Right cardiac atrium (tissue), 5 donors: Measurements from ENCODE around the gene WWOX. TPM values are rescaled to one million over a fixed set of nuclear protein-coding genes. Genes with fewer than 3 reads are reported as not detected.

Source experiments
- ATAC-seq, 2 donors: fragments of 200-7000 bp; cut with Tn5 transposase; one replicate each; pipeline versions ENCODE4 v1.8.0 to v1.9.1; 2020; ENCODE audit warnings: moderate library complexity in 2 of 2, mild to moderate bottlenecking in 1 of 2
- DNase-seq, 3 donors: peaks; one replicate each; pipeline ENCODE4 v3.0.0-alpha.2; 2020
- H3K27ac ChIP-seq: one replicate; pipeline ENCODE4 v1.5.1; 2013; ENCODE audit warnings: mild to moderate bottlenecking, low read length, control low read depth, moderate library complexity
- H3K27me3 ChIP-seq: one replicate; pipeline ENCODE4 v1.6.1; 2013; ENCODE audit not compliant: control insufficient read depth, insufficient read depth
- H3K4me1 ChIP-seq: one replicate; pipeline ENCODE4 v1.6.1; 2013; ENCODE audit warnings: low read length; ENCODE audit not compliant: control insufficient read depth, insufficient read depth
- H3K4me3 ChIP-seq: one replicate; pipeline ENCODE4 v1.5.1; 2013; ENCODE audit warnings: low read length, control low read depth
- H3K9me3 ChIP-seq: one replicate; pipeline ENCODE4 v1.6.1; 2013; ENCODE audit warnings: low read length; ENCODE audit not compliant: control insufficient read depth
- WGBS: extraction: QIAGEN DNeasy Blood & Tissue Kit; methylation state at CpG from one replicate; pipeline ENCODE4 v1.1.7; 2013; 5-methylcytosine and 5-hydroxymethylcytosine counted together
- intact Hi-C, 4 donors: fragments of 100-400 bp; cut with DNase I; formaldehyde crosslinking; loops; one replicate each; pipeline versions ENCODE4 v1.11.0 to v1.14.0; 2022 to 2023
- polyA plus RNA-seq: library from polyadenylated mRNA; stranded (reverse); fragments of 200-250 nt; gene quantifications from one replicate; pipeline ENCODE4 v1.2.3, GENCODE V29; 2013
- total RNA-seq, 4 donors: library from RNA; stranded (reverse); fragmentation: NEBNext Ultra II Directional; extraction: Animal tissue kit (Norgen Biotek cat#: 25700); gene quantifications; one replicate each; pipeline ENCODE4 v1.2.1, GENCODE V29; 2021
- donor health status: healthy with polysubstance abuse.
- donor health status: DM: no; HTN: yes; CAD: no.
- donor health status: DM: no; HTN: no; CAD: no.
- donor health status: DM: no; HTN: yes; CAD: no; lungs with severe emphysema.
- donor health status: DM: yes; HTN: yes; CAD: no.

The WWOX gene
- total and polyA plus RNA-seq, 5 donors = 6.0 to 14.9 (median 13.1) TPM

- WGBS = 97% methylated on average over 3 of the region's 3 CpGs
- Histone ChIP-seq H3K4me3 (no peak overlapping the region), H3K4me1 (no peaks in the 10 kb centered on the region), H3K9me3 (no peaks in the 10 kb centered on the region), H3K27ac (no peak overlapping the region), H3K27me3 (no peaks in the 10 kb centered on the region)
- ATAC-seq (no peak), DNase-seq (no peak)
- intact Hi-C loops = no loop called here
Measured at GRCh38 chr16:79011282-79011681, 911.8 kb downstream of the WWOX start.

GRCh38 chr16:79012671-79013434, 913.4 kb downstream of the WWOX start:
- Histone ChIP-seq H3K27ac (no peak overlapping the region), H3K4me3 (no peak overlapping the region), H3K9me3 (no peaks in the 10 kb centered on the region), H3K27me3 (no peaks in the 10 kb centered on the region), H3K4me1 (no peaks in the 10 kb centered on the region)
- WGBS = 83% methylated on average over 15 of the region's 15 CpGs
- ATAC-seq (no peak), DNase-seq (no peak)
- intact Hi-C loops = no loop called here

- no peak for ATAC-seq
- intact Hi-C loops = no loop called here
Measured at GRCh38 chr16:79013930-79014660, 914.6 kb downstream of the WWOX start.

GRCh38 chr16:79018650-79019429, 919.4 kb downstream of the WWOX start:
- ATAC-seq = no peak
- Histone ChIP-seq H3K27me3 (no peaks in the 10 kb centered on the region), H3K4me3 (no peak overlapping the region), H3K4me1 (no peaks in the 10 kb centered on the region), H3K9me3 (no peaks in the 10 kb centered on the region), H3K27ac (no peak overlapping the region)
- WGBS = 93% methylated on average over 13 of the region's 13 CpGs
- no peak for DNase-seq
- intact Hi-C loops = no loop called here

More at GRCh38 chr16:79013930-79014660, 914.6 kb downstream of the WWOX start:
- no peaks in the 10 kb centered on the region for H3K4me1 ChIP-seq
- 68% methylated on average over 17 of the region's 17 CpGs for WGBS
- no peaks in the 10 kb centered on the region for H3K27me3 ChIP-seq
- no peaks in the 10 kb centered on the region for H3K9me3 ChIP-seq
- H3K27ac ChIP-seq = no peak overlapping the region
- H3K4me3 ChIP-seq = no peak overlapping the region
- DNase-seq = no peak

- no peak for DNase-seq
- H3K27ac ChIP-seq = no peak overlapping the region
- WGBS = 61% methylated on average over 3 of the region's 3 CpGs
- H3K27me3 ChIP-seq = no peaks in the 10 kb centered on the region
- H3K4me3 ChIP-seq = no peak overlapping the region
- intact Hi-C loops = no loop called here
- H3K4me1 ChIP-seq = no peaks in the 10 kb centered on the region
- no peak for ATAC-seq
- H3K9me3 ChIP-seq = no peaks in the 10 kb centered on the region
Measured at GRCh38 chr16:79019431-79019830, 920.0 kb downstream of the WWOX start.

- DNase-seq = no peak
- intact Hi-C loops = no loop called here
- ATAC-seq = no peak
- no peaks in the 10 kb centered on the region for H3K9me3 ChIP-seq
- no peak overlapping the region for H3K27ac ChIP-seq
- no peaks in the 10 kb centered on the region for H3K4me1 ChIP-seq
- no peaks in the 10 kb centered on the region for H3K27me3 ChIP-seq
- 61% methylated on average over 9 of the region's 9 CpGs for WGBS
- H3K4me3 ChIP-seq = no peak overlapping the region
Measured at GRCh38 chr16:79021991-79022630, 922.7 kb downstream of the WWOX start.

- no peak for ATAC-seq
- H3K27me3 ChIP-seq = no peaks in the 10 kb centered on the region
- intact Hi-C loops = no loop called here
- H3K27ac ChIP-seq = no peak overlapping the region
- no peaks in the 10 kb centered on the region for H3K4me1 ChIP-seq
- H3K4me3 ChIP-seq = no peak overlapping the region
- WGBS = 95% methylated on average over 4 of the region's 4 CpGs
- no peaks in the 10 kb centered on the region for H3K9me3 ChIP-seq
- no peak for DNase-seq
Measured at GRCh38 chr16:79026117-79026516, 926.7 kb downstream of the WWOX start.

- WGBS = 92% methylated on average over 4 of the region's 4 CpGs
- DNase-seq = no peak
Measured at GRCh38 chr16:79036541-79036940, 937.1 kb downstream of the WWOX start.

GRCh38 chr16:79037521-79038373, 938.3 kb downstream of the WWOX start:
- no peaks in the 10 kb centered on the region for H3K4me1 ChIP-seq
- intact Hi-C loops = no loop called here
- 68% methylated on average over 10 of the region's 10 CpGs for WGBS
- H3K27me3 ChIP-seq = no peaks in the 10 kb centered on the region
- H3K4me3 ChIP-seq = no peak overlapping the region
- DNase-seq = no peak
- H3K9me3 ChIP-seq = no peaks in the 10 kb centered on the region
- no peak overlapping the region for H3K27ac ChIP-seq
- ATAC-seq = peak in 1 of 2 donors; percentile 38

More at GRCh38 chr16:79036541-79036940, 937.1 kb downstream of the WWOX start:
- no peaks in the 10 kb centered on the region for H3K27me3 ChIP-seq
- H3K9me3 ChIP-seq = no peaks in the 10 kb centered on the region
- no peak for ATAC-seq
- no peak overlapping the region for H3K27ac ChIP-seq
- H3K4me1 ChIP-seq = no peaks in the 10 kb centered on the region
- H3K4me3 ChIP-seq = no peak overlapping the region
- intact Hi-C loops = no loop called here

GRCh38 chr16:79041206-79041605, 941.8 kb downstream of the WWOX start:
- no peaks in the 10 kb centered on the region for H3K4me1 ChIP-seq
- H3K9me3 ChIP-seq = no peaks in the 10 kb centered on the region
- DNase-seq (no peak), ATAC-seq (no peak)
- no peaks in the 10 kb centered on the region for H3K27me3 ChIP-seq
- no peak overlapping the region for H3K4me3 ChIP-seq
- 91% methylated on average over 8 of the region's 8 CpGs for WGBS
- intact Hi-C loops = no loop called here
- no peak overlapping the region for H3K27ac ChIP-seq
